ENCODE results near the gene SFMBT2. TPM values are rescaled to one million over a fixed set of nuclear protein-coding genes. Genes with fewer than 3 reads are reported as not detected.

Gene SFMBT2
- total RNA-seq, 2 donors from 2014 or later, result 1.6 to 3.4 TPM

GRCh38 chr10:7298495-7298894, 112.3 kb downstream of the SFMBT2 start:
- intact Hi-C loops (cut with DNase I), result no loop called here
- no peak for ATAC-seq
- no peaks in the 10 kb centered on the region for H3K27me3 ChIP-seq
- H3K4me1 ChIP-seq, result no peaks in the 10 kb centered on the region
- 74 to 91% methylated on average over 6 to 7 of the region's 7 CpGs for WGBS, 2 donors
- H3K4me3 ChIP-seq, result no peak overlapping the region
- no peak for DNase-seq
- no peaks in the 10 kb centered on the region for H3K9me3 ChIP-seq
- TF ChIP-seq CTCF (IDR thresholded peaks at IDR 0.05) (no peak), POLR2A (IDR thresholded peaks at IDR 0.05) (no peak)
- H3K36me3 ChIP-seq (replicated peaks in 1 of 2; ENCODE audit: insufficient read depth in 1 of 2, low read depth in 2 of 2), result no peaks in the 10 kb centered on the region
- H3K27ac ChIP-seq, result no peak overlapping the region

GRCh38 chr10:7297094-7297493, 113.7 kb downstream of the SFMBT2 start:
- H3K4me3 ChIP-seq, result no peak overlapping the region
- WGBS, 2 donors, result 67 to 76% methylated on average over 1 of the region's 1 CpG
- H3K27ac ChIP-seq, result no peak overlapping the region
- H3K27me3 ChIP-seq, result no peaks in the 10 kb centered on the region
- ATAC-seq, result no peak
- no peak for TF ChIP-seq CTCF (IDR thresholded peaks at IDR 0.05)
- TF ChIP-seq POLR2A (IDR thresholded peaks at IDR 0.05), result no peak
- no peaks in the 10 kb centered on the region for H3K4me1 ChIP-seq
- no peak for DNase-seq
- H3K36me3 ChIP-seq (replicated peaks in 1 of 2; ENCODE audit: insufficient read depth in 1 of 2, low read depth in 2 of 2), result no peaks in the 10 kb centered on the region
- H3K9me3 ChIP-seq, result no peaks in the 10 kb centered on the region
- intact Hi-C loops (cut with DNase I), result no loop called here

GRCh38 chr10:7296648-7297047, 114.2 kb downstream of the SFMBT2 start:
- Histone ChIP-seq H3K27me3 (no peaks in the 10 kb centered on the region), H3K36me3 (replicated peaks in 1 of 2; ENCODE audit: insufficient read depth in 1 of 2, low read depth in 2 of 2) (no peaks in the 10 kb centered on the region), H3K27ac (no peak overlapping the region), H3K4me3 (no peak overlapping the region), H3K4me1 (no peaks in the 10 kb centered on the region), H3K9me3 (no peaks in the 10 kb centered on the region)
- intact Hi-C loops (cut with DNase I), result no loop called here
- DNase-seq (no peak), ATAC-seq (no peak)
- TF ChIP-seq POLR2A (IDR thresholded peaks at IDR 0.05) (no peak), CTCF (IDR thresholded peaks at IDR 0.05) (no peak)
- WGBS, 2 donors, result 74 to 87% methylated on average over 6 to 7 of the region's 7 CpGs

- Histone ChIP-seq H3K27ac (no peak overlapping the region), H3K27me3 (no peaks in the 10 kb centered on the region), H3K9me3 (no peaks in the 10 kb centered on the region), H3K36me3 (replicated peaks in 1 of 2; ENCODE audit: insufficient read depth in 1 of 2, low read depth in 2 of 2) (no peaks in the 10 kb centered on the region), H3K4me3 (no peak overlapping the region), H3K4me1 (no peaks in the 10 kb centered on the region)
- TF ChIP-seq CTCF (IDR thresholded peaks at IDR 0.05) (no peak), POLR2A (IDR thresholded peaks at IDR 0.05) (no peak)
- DNase-seq, result no peak
- intact Hi-C loops (cut with DNase I), result no loop called here
- no peak for ATAC-seq
Observed at GRCh38 chr10:7296076-7296475, 114.8 kb downstream of the SFMBT2 start.

- DNase-seq, result no peak
- TF ChIP-seq CTCF (IDR thresholded peaks at IDR 0.05), result no peak
- no peak for TF ChIP-seq POLR2A (IDR thresholded peaks at IDR 0.05)
- WGBS, 2 donors, result 74% methylated on average over 3 of the region's 3 CpGs
Observed at GRCh38 chr10:7293378-7293920, 117.4 kb downstream of the SFMBT2 start.

More at GRCh38 chr10:7293378-7293920, 117.4 kb downstream of the SFMBT2 start:
- Histone ChIP-seq H3K36me3 (replicated peaks in 1 of 2; ENCODE audit: insufficient read depth in 1 of 2, low read depth in 2 of 2) (no peaks in the 10 kb centered on the region), H3K27me3 (no peaks in the 10 kb centered on the region), H3K4me3 (no peak overlapping the region), H3K27ac (no peak overlapping the region), H3K9me3 (no peaks in the 10 kb centered on the region), H3K4me1 (no peaks in the 10 kb centered on the region)
- no peak for ATAC-seq
- intact Hi-C loops (cut with DNase I), result no loop called here

All from body of pancreas (tissue), 4 donors.